K562 (cell line): ENCODE measurements around the gene TEX48. TPM values are rescaled to one million over a fixed set of nuclear protein-coding genes. Genes with fewer than 3 reads are reported as not detected.

Experiments
- ATAC-seq: fragments of 200-7000 bp; cut with Tn5 transposase; 3 replicates; pipeline ENCODE4 v1.9.1; 2020; ENCODE audit warnings: moderate library complexity
- BruUV-seq: library from RNA; stranded (reverse); fragments of 400-500 nt; replicated peaks from 2 replicates; lab custom pipeline; 2021; lab: Mats Ljungman, UMichigan
- CTCF ChIA-PET: fragments of 300-600 bp; formaldehyde crosslinking; extraction: SDS; loops from one replicate; lab custom pipeline; 2021; ENCODE audit warnings: low intra/inter-chr PET ratio; lab: Yijun Ruan, JAX
- POLR2A ChIA-PET: fragments of 300-600, 350-650 bp; sonication (Branson Sonifier 250); formaldehyde crosslinking; extraction: SDS; loops from one replicate; lab custom pipeline; 2021; ENCODE audit warnings: antibody characterized with exemption, inconsistent platforms; lab: Yijun Ruan, JAX
- DNase-seq, 4 experiments: peaks; one replicate each; pipeline versions ENCODE4 v3.0.0 to v3.0.0-alpha.2; 2011 to 2018; ENCODE audit warnings: low spot score in 3 of 4, mixed read lengths in 3 of 4; ENCODE audit errors: extremely low read depth in 1 of 4
- FAIRE-seq: peaks from 2 replicates; lab custom pipeline; 2011; peaks lifted over from hg19 to GRCh38; lab: Jason Lieb, UNC
- H2AFZ ChIP-seq: 2 replicates; pipeline ENCODE4 v1.6.0; 2011; ENCODE audit warnings: low read depth, low read length, control low read depth, inconsistent platforms
- H3K27ac ChIP-seq: fragments of 200-600 bp; 3 replicates; pipeline ENCODE4 v1.8.0; 2011; ENCODE audit warnings: low read depth, mild to moderate bottlenecking, control low read depth, inconsistent platforms, low read length, moderate library complexity, mixed read lengths; ENCODE audit errors: extremely low read depth
- H3K27me3 ChIP-seq, 2 experiments: fragments of 300-600 bp in 1 of 2; 2 replicates in 1 of 2; 3 replicates in 1 of 2; pipeline versions ENCODE4 v1.6.0 to v1.8.0; 2011; ENCODE audit warnings: inconsistent platforms in 2 of 2, low read length in 2 of 2, mild to moderate bottlenecking in 1 of 2, mixed read lengths in 1 of 2, moderate library complexity in 1 of 2; ENCODE audit not compliant: control insufficient read depth in 2 of 2, insufficient read depth in 2 of 2
- H3K36me3 ChIP-seq: fragments of 300-600 bp; 3 replicates; pipeline ENCODE4 v1.8.0; 2011; ENCODE audit warnings: mild to moderate bottlenecking, low read length, inconsistent platforms; ENCODE audit not compliant: control insufficient read depth, insufficient read depth
- H3K4me1 ChIP-seq, 2 experiments: fragments of 200-600 bp in 1 of 2; replicated peaks in 1 of 2; 2 replicates in 1 of 2; 3 replicates in 1 of 2; pipeline versions ENCODE4 v1.5.1 to v1.8.0; 2011; ENCODE audit warnings: inconsistent platforms in 2 of 2, low read length in 2 of 2, mild to moderate bottlenecking in 1 of 2, mixed read lengths in 1 of 2, moderate library complexity in 1 of 2; ENCODE audit not compliant: control insufficient read depth in 2 of 2, insufficient read depth in 2 of 2
- H3K4me2 ChIP-seq: 2 replicates; pipeline ENCODE4 v1.6.1; 2011; ENCODE audit warnings: low read length, control low read depth, inconsistent platforms, mixed read lengths; ENCODE audit not compliant: insufficient read depth
- H3K4me3 ChIP-seq: fragments of 200-600 bp; sonication (generic), shearing (Covaris generic); 2 replicates; pipeline ENCODE4 v1.5.1; 2016; ENCODE audit warnings: control low read depth, inconsistent platforms
- H3K79me2 ChIP-seq: fragments of 200-600 bp; 3 replicates; pipeline ENCODE4 v1.8.0; 2011; ENCODE audit warnings: low read length, inconsistent platforms; ENCODE audit not compliant: control insufficient read depth, insufficient read depth
- H3K9ac ChIP-seq, 2 experiments: 2 replicates each; pipeline versions ENCODE4 v1.6.0 to v1.6.1; 2011; ENCODE audit warnings: low read depth in 2 of 2, low read length in 2 of 2, control low read depth in 1 of 2, inconsistent platforms in 1 of 2, mild to moderate bottlenecking in 1 of 2, mixed read lengths in 1 of 2; ENCODE audit not compliant: insufficient read depth in 1 of 2
- H3K9me1 ChIP-seq: one replicate; pipeline ENCODE4 v1.6.0; 2011; ENCODE audit warnings: inconsistent platforms, mild to moderate bottlenecking, low read length, moderate library complexity; ENCODE audit not compliant: control insufficient read depth, insufficient read depth
- H3K9me3 ChIP-seq: replicated peaks from 2 replicates; pipeline ENCODE4 v1.5.1; 2011; ENCODE audit warnings: low read depth, low read length, inconsistent platforms; ENCODE audit not compliant: control insufficient read depth, insufficient read depth
- H4K20me1 ChIP-seq: replicated peaks from 2 replicates; pipeline ENCODE4 v1.6.1; 2011; ENCODE audit warnings: low read length, inconsistent platforms, mixed read lengths; ENCODE audit not compliant: control insufficient read depth, insufficient read depth
- ASH1L ChIP-seq: fragments of 450-650 bp; IDR thresholded peaks from 2 replicates; pipeline ENCODE4 v1.6.1; 2018; ENCODE audit warnings: borderline replicate concordance, mild to moderate bottlenecking, low read depth; ENCODE audit not compliant: partially characterized antibody
- CEBPZ ChIP-seq: fragments of 150-350 bp; IDR thresholded peaks from 2 replicates; pipeline ENCODE4 v1.6.1; 2014; ENCODE audit warnings: low read depth, mild to moderate bottlenecking, low read length, borderline replicate concordance
- EWSR1 ChIP-seq: fragments of 450-650 bp; IDR thresholded peaks from 2 replicates; pipeline ENCODE4 v1.6.1; 2018; ENCODE audit warnings: borderline replicate concordance, mild to moderate bottlenecking, low read depth, moderate library complexity; ENCODE audit not compliant: partially characterized antibody
- GATA2 ChIP-seq: sonication (generic); formaldehyde crosslinking; IDR thresholded peaks from 2 replicates; pipeline ENCODE4 v1.4.0; 2020; ENCODE audit warnings: mild to moderate bottlenecking, missing genetic modification reagents
- HMGXB4 ChIP-seq: sonication (generic); formaldehyde crosslinking; IDR thresholded peaks from 2 replicates; pipeline ENCODE4 v1.8.1; 2023; ENCODE audit warnings: mild to moderate bottlenecking, missing genetic modification reagents
- RBM34 ChIP-seq: fragments of 200-400 bp; formaldehyde crosslinking; IDR thresholded peaks from 2 replicates; pipeline ENCODE4 v1.6.1; 2018; ENCODE audit warnings: low read length, borderline replicate concordance; ENCODE audit not compliant: insufficient read depth
- SLC30A9 ChIP-seq: fragments of 250-450 bp; sonication (Bioruptor Pico); IDR thresholded peaks from 2 replicates; pipeline ENCODE4 v1.8.0; 2022; ENCODE audit warnings: mild to moderate bottlenecking, moderate library complexity
- TRIM25 ChIP-seq: fragments of 450-650 bp; IDR thresholded peaks from 2 replicates; pipeline ENCODE4 v1.7.0; 2016; ENCODE audit warnings: borderline replicate concordance
- ZNF140 ChIP-seq: fragments of 250-450 bp; sonication (Bioruptor Pico); IDR thresholded peaks from 2 replicates; pipeline ENCODE4 v1.8.0; 2021; ENCODE audit warnings: moderate library complexity, mild to moderate bottlenecking, inconsistent platforms
- ZNF518B ChIP-seq: fragments of 250-450 bp; sonication (Bioruptor Pico); IDR thresholded peaks from 2 replicates; pipeline ENCODE4 v1.5.0; 2021; ENCODE audit warnings: mild to moderate bottlenecking, moderate library complexity
- WGBS: fragments of 100-300 bp; shearing (Covaris generic); methylation state at CpG from one replicate; pipeline ENCODE4 v1.1.6; 2016; ENCODE audit warnings: low coverage, mixed read lengths; ENCODE audit not compliant: insufficient coverage; ENCODE audit errors: missing lambda C conversion rate; 5-methylcytosine and 5-hydroxymethylcytosine counted together
- in situ Hi-C: fragments of 300-500 bp; cut with MboI; formaldehyde crosslinking; loops from 4 replicates; pipeline ENCODE4 v1.15.0; 2018; ENCODE audit warnings: inconsistent platforms, mixed read lengths
- intact Hi-C: fragments of 100-400 bp; cut with micrococcal nuclease; formaldehyde crosslinking; loops from 2 replicates; pipeline ENCODE4 v1.14.2; 2022
- polyA plus RNA-seq, 8 experiments: library from polyadenylated mRNA; depleted of rRNA in 4 of 8; stranded (reverse) in 5 of 8; unstranded in 3 of 8; fragments of >200 nt; fragmentation: Nextera tagmentation in 2 of 8; fragmentation: Illumina TruSeq in 1 of 8; extraction: Ambion mirVana in 2 of 8; extraction: Trizol in 1 of 8; gene quantifications; 2 replicates each; pipeline versions ENCODE4 v1.2.1 to v1.2.3, GENCODE V29; 2011 to 2014; ENCODE audit warnings: inconsistent platforms in 1 of 8, missing spikeins in 1 of 8
- total RNA-seq, 7 experiments: library from RNA; depleted of rRNA in 6 of 7; stranded (reverse); fragments of >200 nt in 6 of 7; fragmentation: Illumina TruSeq in 2 of 7; extraction: Trizol in 2 of 7; gene quantifications; 2 replicates each; pipeline versions ENCODE4 v1.2.1 to v1.2.3, GENCODE V29; 2011 to 2021; ENCODE audit warnings: low replicate concordance in 1 of 7

TEX48 gene
- total and polyA plus RNA-seq, 9 of the 15 experiments (the other 6 are each of a cell fraction or from before 2014, with no cell fraction given), result not detected

- Histone ChIP-seq H3K36me3 (peaks cover 41% of the 10 kb centered on the region; the same call in 2 of the 3 replicates), H3K4me2 (no peak overlapping the region), H3K4me3 (no peak overlapping the region), H3K4me1 (no peaks in the 10 kb centered on the region), H3K79me2 (no peaks in the 10 kb centered on the region), H3K27me3 (no peaks in the 10 kb centered on the region), H2AFZ (no peak overlapping the region), H3K9me1 (no peaks in the 10 kb centered on the region), H3K9ac (no peak overlapping the region), H3K27ac (no peak overlapping the region), H4K20me1 (no peaks in the 10 kb centered on the region), H3K9me3 (no peaks in the 10 kb centered on the region)
- no peak for FAIRE-seq
- intact Hi-C loops, result no loop called here
- no peak for ATAC-seq
- WGBS, result 63% methylated on average over 2 of the region's 2 CpGs
- POLR2A ChIA-PET, result no interaction called here
- in situ Hi-C loops, result no loop called here
- BruUV-seq, result no TSS peak
- CTCF ChIA-PET, result no interaction called here
- no peak for DNase-seq
- TF ChIP-seq RBM34 (no peak), ZNF140 (CRISPR knock-in tag) (no peak), HMGXB4 (CRISPR knock-in tag) (no peak), SLC30A9 (no peak), TRIM25 (no peak), EWSR1 (no peak), CEBPZ (no peak), ASH1L (no peak), GATA2 (CRISPR knock-in tag) (no peak), ZNF518B (CRISPR knock-in tag) (no peak)
Observed at GRCh38 chr9:114624677-114625076, 57.3 kb downstream of the TEX48 start.
